ENCODE measurements around the gene SMPD2.

SMPD2 gene

DNA sequence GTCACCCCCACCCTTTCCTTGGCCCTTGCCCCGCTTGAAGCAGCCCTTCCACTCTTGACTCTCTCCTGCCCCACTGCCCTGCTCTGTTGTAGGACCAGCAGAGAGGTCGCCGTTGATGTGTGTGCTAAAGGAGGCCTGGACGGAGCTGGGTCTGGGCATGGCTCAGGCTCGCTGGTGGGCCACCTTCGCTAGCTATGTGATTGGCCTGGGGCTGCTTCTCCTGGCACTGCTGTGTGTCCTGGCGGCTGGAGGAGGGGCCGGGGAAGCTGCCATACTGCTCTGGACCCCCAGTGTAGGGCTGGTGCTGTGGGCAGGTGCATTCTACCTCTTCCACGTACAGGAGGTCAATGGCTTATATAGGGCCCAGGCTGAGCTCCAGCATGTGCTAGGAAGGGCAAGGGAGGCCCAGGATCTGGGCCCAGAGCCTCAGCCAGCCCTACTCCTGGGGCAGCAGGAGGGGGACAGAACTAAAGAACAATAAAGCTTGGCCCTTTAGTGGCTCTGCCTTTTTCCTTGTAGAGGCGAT lies 3.0 kb downstream of the SMPD2 start:
- no peak for DNase-seq (ENCODE audit: insufficient read length, low spot score)
- no peak for FAIRE-seq

GRCh38 chr6:109445382-109445781 lies 4.9 kb downstream of the SMPD2 start:
- no peak for FAIRE-seq
- TF ChIP-seq POLR2AphosphoS5 (IDR thresholded peaks at IDR 0.05; ENCODE audit: low read depth, low read length) (no peak), POLR2A (IDR thresholded peaks at IDR 0.05; ENCODE audit: low read depth, low read length) (no peak), TAF1 (IDR thresholded peaks at IDR 0.05; ENCODE audit: low read depth, low read length) (no peak), PAX5 (IDR thresholded peaks at IDR 0.05; ENCODE audit: insufficient read depth, low read length, severe bottlenecking) (no peak), SPI1 (IDR thresholded peaks at IDR 0.05; ENCODE audit: low read depth, low read length) (no peak), POU2F2 (IDR thresholded peaks at IDR 0.05; ENCODE audit: low read depth, low read length) (no peak)
- DNase-seq (ENCODE audit: insufficient read length, low spot score): no peak

More for the DNA sequence above, 3.0 kb downstream of the SMPD2 start:
- TF ChIP-seq TAF1 (IDR thresholded peaks at IDR 0.05; ENCODE audit: low read depth, low read length): no peak
- no peak for TF ChIP-seq SPI1 (IDR thresholded peaks at IDR 0.05; ENCODE audit: low read depth, low read length)
- no peak for TF ChIP-seq POLR2A (IDR thresholded peaks at IDR 0.05; ENCODE audit: low read depth, low read length)

DNA sequence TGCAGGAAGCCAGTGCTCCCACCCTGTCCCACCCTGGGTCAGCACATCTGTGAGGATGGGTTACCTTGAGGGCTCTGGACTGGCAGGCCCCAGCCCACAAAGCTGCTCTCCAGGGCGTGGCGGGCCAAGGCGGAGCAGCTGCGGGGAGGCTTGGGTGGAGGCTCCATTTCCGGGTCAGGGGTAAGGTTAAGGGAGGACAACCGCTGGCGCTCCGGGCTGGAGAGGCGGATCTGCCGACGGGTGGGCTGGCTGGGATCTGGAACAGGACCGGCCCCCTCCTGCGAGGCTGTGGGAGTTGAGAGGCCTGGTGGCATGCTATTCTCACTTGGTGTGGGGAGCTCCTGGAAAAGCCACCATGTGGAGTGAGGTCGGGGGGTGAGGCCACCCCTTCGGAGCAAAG lies 5.5 kb downstream of the SMPD2 start:
- no peak for TF ChIP-seq POU2F2 (IDR thresholded peaks at IDR 0.05; ENCODE audit: low read depth, low read length)
- no peak for TF ChIP-seq TAF1 (IDR thresholded peaks at IDR 0.05; ENCODE audit: low read depth, low read length)
- TF ChIP-seq SPI1 (IDR thresholded peaks at IDR 0.05; ENCODE audit: low read depth, low read length): no peak

GRCh38 chr6:109446541-109446940 lies 6.0 kb downstream of the SMPD2 start:
- TF ChIP-seq POLR2AphosphoS5 (IDR thresholded peaks at IDR 0.05; ENCODE audit: low read depth, low read length): no peak
- TF ChIP-seq POLR2A (IDR thresholded peaks at IDR 0.05; ENCODE audit: low read depth, low read length): no peak
- TF ChIP-seq POU2F2 (IDR thresholded peaks at IDR 0.05; ENCODE audit: low read depth, low read length): no peak
- TF ChIP-seq PAX5 (IDR thresholded peaks at IDR 0.05; ENCODE audit: insufficient read depth, low read length, severe bottlenecking): no peak
- TF ChIP-seq SPI1 (IDR thresholded peaks at IDR 0.05; ENCODE audit: low read depth, low read length): no peak
- FAIRE-seq (no peak), DNase-seq (ENCODE audit: insufficient read length, low spot score) (no peak)

More for the DNA sequence above, 5.5 kb downstream of the SMPD2 start:
- DNase-seq (ENCODE audit: insufficient read length, low spot score) (no peak), FAIRE-seq (no peak)

GRCh38 chr6:109447087-109447486 lies 6.6 kb downstream of the SMPD2 start:
- TF ChIP-seq POLR2A (IDR thresholded peaks at IDR 0.05; ENCODE audit: low read depth, low read length) (no peak), SPI1 (IDR thresholded peaks at IDR 0.05; ENCODE audit: low read depth, low read length) (no peak), TAF1 (IDR thresholded peaks at IDR 0.05; ENCODE audit: low read depth, low read length) (no peak), POLR2AphosphoS5 (IDR thresholded peaks at IDR 0.05; ENCODE audit: low read depth, low read length) (no peak), PAX5 (IDR thresholded peaks at IDR 0.05; ENCODE audit: insufficient read depth, low read length, severe bottlenecking) (no peak)
- FAIRE-seq: no peak

GRCh38 chr6:109447878-109448555 lies 7.5 kb downstream of the SMPD2 start:
- TF ChIP-seq POU2F2 (IDR thresholded peaks at IDR 0.05; ENCODE audit: low read depth, low read length): no peak
- TF ChIP-seq SPI1 (IDR thresholded peaks at IDR 0.05; ENCODE audit: low read depth, low read length): no peak
- no peak; the same call in 1 of the 2 replicates for TF ChIP-seq POLR2A (IDR thresholded peaks at IDR 0.05; ENCODE audit: low read depth, low read length)
- TF ChIP-seq POLR2AphosphoS5 (IDR thresholded peaks at IDR 0.05; ENCODE audit: low read depth, low read length): no peak; the same call in 1 of the 2 replicates
- no peak for TF ChIP-seq PAX5 (IDR thresholded peaks at IDR 0.05; ENCODE audit: insufficient read depth, low read length, severe bottlenecking)
- TF ChIP-seq TAF1 (IDR thresholded peaks at IDR 0.05; ENCODE audit: low read depth, low read length): no peak
- DNase-seq (ENCODE audit: insufficient read length, low spot score) (no peak), FAIRE-seq (no peak)

More at GRCh38 chr6:109447087-109447486, 6.6 kb downstream of the SMPD2 start:
- no peak for DNase-seq (ENCODE audit: insufficient read length, low spot score)

GRCh38 chr6:109448615-109449014 lies 8.1 kb downstream of the SMPD2 start:
- FAIRE-seq: no peak
- TF ChIP-seq POU2F2 (IDR thresholded peaks at IDR 0.05; ENCODE audit: low read depth, low read length) (no peak), PAX5 (IDR thresholded peaks at IDR 0.05; ENCODE audit: insufficient read depth, low read length, severe bottlenecking) (no peak), SPI1 (IDR thresholded peaks at IDR 0.05; ENCODE audit: low read depth, low read length) (no peak), POLR2AphosphoS5 (IDR thresholded peaks at IDR 0.05; ENCODE audit: low read depth, low read length) (no peak), POLR2A (IDR thresholded peaks at IDR 0.05; ENCODE audit: low read depth, low read length) (no peak), TAF1 (IDR thresholded peaks at IDR 0.05; ENCODE audit: low read depth, low read length) (no peak)

GRCh38 chr6:109449064-109449794 lies 8.7 kb downstream of the SMPD2 start:
- FAIRE-seq (no peak), DNase-seq (ENCODE audit: insufficient read length, low spot score) (no peak)
- no peak for TF ChIP-seq SPI1 (IDR thresholded peaks at IDR 0.05; ENCODE audit: low read depth, low read length)
- TF ChIP-seq POLR2A (IDR thresholded peaks at IDR 0.05; ENCODE audit: low read depth, low read length): no peak
- no peak for TF ChIP-seq POLR2AphosphoS5 (IDR thresholded peaks at IDR 0.05; ENCODE audit: low read depth, low read length)
- TF ChIP-seq PAX5 (IDR thresholded peaks at IDR 0.05; ENCODE audit: insufficient read depth, low read length, severe bottlenecking): no peak
- TF ChIP-seq POU2F2 (IDR thresholded peaks at IDR 0.05; ENCODE audit: low read depth, low read length): no peak
- no peak for TF ChIP-seq TAF1 (IDR thresholded peaks at IDR 0.05; ENCODE audit: low read depth, low read length)

More at GRCh38 chr6:109448615-109449014, 8.1 kb downstream of the SMPD2 start:
- no peak for DNase-seq (ENCODE audit: insufficient read length, low spot score)

DNA sequence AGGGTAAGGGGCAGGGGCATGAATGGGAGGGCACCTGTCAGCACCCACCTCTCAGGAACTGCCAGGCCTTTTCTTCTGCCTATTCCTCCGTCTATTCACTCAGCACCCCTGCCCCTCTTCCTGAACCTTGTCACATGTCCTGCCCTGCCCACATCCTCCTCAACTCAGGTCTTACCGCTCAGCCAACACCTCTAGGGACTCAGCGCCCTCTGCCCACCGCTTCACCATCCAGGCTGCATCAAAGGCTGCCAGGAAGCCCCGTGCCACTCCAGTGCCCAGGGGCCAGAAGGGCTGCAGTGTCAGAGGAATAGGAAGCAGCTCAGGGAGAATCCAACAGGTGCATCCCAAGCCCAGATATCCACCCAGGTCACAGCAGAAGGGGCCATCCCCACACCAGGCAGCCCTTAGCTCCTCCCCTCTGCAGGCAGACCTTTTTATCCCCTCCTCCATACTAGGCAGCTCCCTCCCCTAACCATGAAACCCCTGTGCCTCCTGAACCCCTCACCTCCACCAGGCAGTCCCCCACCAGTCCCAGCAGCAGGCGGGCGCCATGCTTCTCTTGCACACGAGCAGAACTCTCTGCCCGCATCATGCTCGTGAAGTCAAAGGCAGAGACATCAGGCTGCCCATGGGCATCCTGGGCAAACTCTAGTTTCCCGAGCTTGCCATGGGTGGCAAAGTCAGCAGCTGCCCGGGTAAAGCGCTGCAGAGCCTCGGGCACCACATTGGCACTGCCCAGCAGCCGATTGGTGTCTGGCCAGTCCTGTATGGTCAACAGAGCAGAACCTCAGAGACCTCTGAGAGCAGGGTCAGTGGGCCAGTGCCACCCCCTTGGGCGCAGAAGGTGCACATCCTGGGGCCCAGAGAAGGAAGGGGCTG lies 9.5 kb downstream of the SMPD2 start:
- no peak for TF ChIP-seq TAF1 (IDR thresholded peaks at IDR 0.05; ENCODE audit: low read depth, low read length)
- TF ChIP-seq POLR2AphosphoS5 (IDR thresholded peaks at IDR 0.05; ENCODE audit: low read depth, low read length): 0 out of 2 replicates have a peak, but pooled peaks have one; percentile 21
- TF ChIP-seq POLR2A (IDR thresholded peaks at IDR 0.05; ENCODE audit: low read depth, low read length): no peak
- TF ChIP-seq POU2F2 (IDR thresholded peaks at IDR 0.05; ENCODE audit: low read depth, low read length): no peak
- TF ChIP-seq PAX5 (IDR thresholded peaks at IDR 0.05; ENCODE audit: insufficient read depth, low read length, severe bottlenecking): no peak
- no peak for DNase-seq (ENCODE audit: insufficient read length, low spot score)
- FAIRE-seq: peak; percentile 80

Data from GM12891 (cell line).